Stimulated activated CD8-positive, alpha-beta memory T cell treated with anti-CD3 and anti-CD28 coated beads, Interleukin-12 subunit alpha, Interleukin-12 subunit beta, amount 100 ng/mL, for 1 hour (primary cell): ENCODE results near the gene ZNF549.

Source experiments
- DNase-seq: peaks from one replicate; pipeline ENCODE4 v3.0.0-alpha.2; 2020; ENCODE audit warnings: low read depth

ZNF549 gene

GRCh38 chr19:57566396-57567265 is 39.5 kb downstream of the ZNF549 start:
- no peak for DNase-seq

- no peak for DNase-seq
These were observed 43.6 kb downstream of the ZNF549 start for GRCh38 chr19:57570707-57571106.

GRCh38 chr19:57572415-57572947 is 45.3 kb downstream of the ZNF549 start:
- DNase-seq, result no peak

- no peak for DNase-seq
These were observed 49.5 kb downstream of the ZNF549 start for GRCh38 chr19:57576661-57577060.

- peak; percentile 93 for DNase-seq
These were observed 51.5 kb downstream of the ZNF549 start, which contains the start of gene ZNF416 for GRCh38 chr19:57578487-57579205. Gene ZNF416, minus strand, starts transcription at chr19:57578911. Its CDS starts 207 bp downstream, at chr19:57578704.

- DNase-seq, result no peak
These were observed 56.0 kb downstream of the ZNF549 start for GRCh38 chr19:57583104-57583520.

- peak; percentile 80 for DNase-seq
These were observed 56.6 kb downstream of the ZNF549 start, which contains the start of gene ZIK1 for GRCh38 chr19:57583521-57584416. Gene ZIK1, plus strand, starts transcription at chr19:57584145. Its CDS starts 212 bp downstream, at chr19:57584357.

GRCh38 chr19:57587529-57587928 is 60.4 kb downstream of the ZNF549 start:
- no peak for DNase-seq

GRCh38 chr19:57599377-57599760 is 72.2 kb downstream of the ZNF549 start:
- no peak for DNase-seq

GRCh38 chr19:57599761-57600383 is 72.7 kb downstream of the ZNF549 start, which contains the start of gene ZNF530:
Gene ZNF530, plus strand, starts transcription at chr19:57599885. Its CDS starts 4,461 bp downstream, at chr19:57604346.
- peak; percentile 76 for DNase-seq

- no peak for DNase-seq
These were observed 79.8 kb downstream of the ZNF549 start for GRCh38 chr19:57606931-57607330.
